Middle frontal gyrus (tissue), 1 donor: ENCODE results near the gene METTL4.

ENCODE experiments used
- DNase-seq: peaks from one replicate; pipeline ENCODE4 v3.0.0-alpha.2; 2015; ENCODE audit warnings: low spot score; ENCODE audit errors: extremely low spot score

The METTL4 gene, protein sequence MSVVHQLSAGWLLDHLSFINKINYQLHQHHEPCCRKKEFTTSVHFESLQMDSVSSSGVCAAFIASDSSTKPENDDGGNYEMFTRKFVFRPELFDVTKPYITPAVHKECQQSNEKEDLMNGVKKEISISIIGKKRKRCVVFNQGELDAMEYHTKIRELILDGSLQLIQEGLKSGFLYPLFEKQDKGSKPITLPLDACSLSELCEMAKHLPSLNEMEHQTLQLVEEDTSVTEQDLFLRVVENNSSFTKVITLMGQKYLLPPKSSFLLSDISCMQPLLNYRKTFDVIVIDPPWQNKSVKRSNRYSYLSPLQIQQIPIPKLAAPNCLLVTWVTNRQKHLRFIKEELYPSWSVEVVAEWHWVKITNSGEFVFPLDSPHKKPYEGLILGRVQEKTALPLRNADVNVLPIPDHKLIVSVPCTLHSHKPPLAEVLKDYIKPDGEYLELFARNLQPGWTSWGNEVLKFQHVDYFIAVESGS

DNA sequence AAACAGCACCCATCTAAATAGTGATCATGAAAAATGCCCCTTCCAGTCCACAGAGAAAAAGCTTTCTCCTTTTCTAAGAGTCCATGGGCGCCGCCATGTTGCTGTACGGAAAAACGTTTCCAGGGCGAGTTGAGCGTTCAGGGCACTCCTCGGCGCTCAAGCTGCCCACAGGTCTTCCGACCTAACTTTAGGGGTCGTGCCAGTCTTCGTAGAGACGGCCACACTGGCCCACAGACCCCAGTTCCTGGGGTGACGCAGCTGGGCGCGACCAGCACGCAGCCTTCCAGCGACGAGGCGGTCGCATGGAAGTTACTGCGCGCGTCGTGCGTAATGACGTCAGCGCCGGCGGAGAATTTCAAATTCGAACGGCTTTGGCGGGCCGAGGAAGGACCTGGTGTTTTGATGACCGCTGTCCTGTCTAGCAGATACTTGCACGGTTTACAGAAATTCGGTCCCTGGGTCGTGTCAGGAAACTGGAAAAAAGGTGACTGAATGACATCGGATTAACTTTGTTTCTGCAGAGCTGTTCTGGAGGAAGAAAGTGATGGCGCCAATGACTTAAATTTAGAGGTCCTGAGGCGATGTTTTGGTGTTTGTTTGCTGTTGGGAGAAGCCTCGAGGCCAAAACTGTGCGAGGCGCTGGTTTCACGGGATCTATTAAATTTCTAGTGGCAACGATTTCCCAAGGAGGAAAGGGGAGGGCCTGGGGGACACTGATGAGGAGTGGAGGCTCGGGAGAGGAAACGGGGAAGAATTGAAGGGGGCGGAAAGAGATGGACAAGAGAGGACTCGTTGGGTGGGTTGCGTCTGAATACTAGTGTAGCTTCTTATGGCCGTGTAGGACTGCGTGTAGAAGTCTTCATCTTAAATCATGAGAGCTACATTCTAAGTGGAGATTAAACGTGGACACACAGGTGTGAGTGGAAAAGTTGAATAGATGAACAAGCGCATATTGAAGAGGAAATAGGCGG lies at the start of gene METTL4, which contains the start of gene NDC80:
Gene METTL4, minus strand, starts transcription at position 306 of the 971 bp plus-strand sequence. CDS start 4,289 bp downstream, outside the sequence.
Gene NDC80, plus strand, starts transcription at position 358 of the 971 bp plus-strand sequence. CDS start 1,429 bp downstream, outside the sequence.
- DNase-seq = peak; percentile 72

DNA sequence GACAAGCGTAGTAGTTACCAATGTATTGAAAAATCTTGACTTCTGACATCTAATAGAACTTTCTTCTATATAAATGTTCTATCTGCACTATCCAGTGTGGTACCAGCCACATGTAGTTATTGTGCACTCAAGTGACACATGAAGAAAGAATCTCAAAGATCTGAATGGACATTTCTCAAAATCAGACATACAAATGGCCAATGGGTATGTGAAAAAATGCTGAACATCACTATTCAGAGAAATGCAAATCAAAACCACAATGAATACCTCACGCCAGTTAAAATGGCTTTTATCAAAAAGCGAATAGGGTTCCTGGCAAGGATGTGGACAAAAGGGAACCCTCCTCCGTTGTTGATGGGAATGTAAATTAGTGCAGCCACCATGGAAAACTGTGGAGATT lies 46.7 kb upstream of the METTL4 start:
- DNase-seq = no peak

GRCh38 chr18:2617401-2617998 lies 46.2 kb upstream of the METTL4 start:
- DNase-seq = no peak

- no peak for DNase-seq
Measured at GRCh38 chr18:2612996-2613395, 41.7 kb upstream of the METTL4 start.

DNA sequence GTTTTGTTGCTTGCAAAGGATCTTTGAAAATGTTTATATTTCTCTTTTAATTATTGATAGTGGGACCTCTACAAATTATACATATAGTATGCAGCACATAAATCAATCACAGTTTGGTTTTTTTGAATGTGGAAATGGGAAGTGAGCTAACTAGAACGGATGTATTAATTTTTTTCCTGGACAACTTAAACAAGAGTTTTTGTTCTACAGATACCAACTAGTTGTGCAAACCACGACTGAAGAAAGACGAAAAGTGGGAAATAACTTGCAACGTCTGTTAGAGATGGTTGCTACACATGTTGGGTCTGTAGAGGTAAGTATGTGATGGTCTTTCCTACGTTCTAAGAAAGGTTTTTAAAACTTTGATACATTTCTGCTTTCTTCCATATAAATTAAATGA lies 39.2 kb upstream of the METTL4 start:
- no peak for DNase-seq

DNA sequence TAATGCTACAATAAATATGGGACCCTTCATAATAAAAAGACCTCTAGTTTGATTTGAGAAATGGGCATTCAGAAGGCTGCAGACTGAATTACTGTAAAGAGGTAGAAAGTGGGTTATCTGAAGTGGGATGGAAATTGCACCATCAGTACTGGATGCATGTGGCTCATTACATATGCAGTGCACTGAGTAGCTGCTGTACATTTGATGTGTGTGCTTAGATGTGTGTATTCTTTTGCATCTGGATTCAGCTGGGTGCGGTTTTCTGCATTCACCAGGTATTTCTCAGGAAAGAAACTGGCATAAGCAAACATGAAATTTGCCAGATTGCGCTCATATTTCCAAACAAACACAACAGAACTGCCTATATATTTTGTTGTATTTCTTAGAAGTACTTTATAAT lies 38.3 kb upstream of the METTL4 start:
- DNase-seq = no peak

- DNase-seq = no peak
Measured at GRCh38 chr18:2606335-2606734, 35.0 kb upstream of the METTL4 start.

GRCh38 chr18:2602844-2603243 lies 31.5 kb upstream of the METTL4 start:
- no peak for DNase-seq

- no peak for DNase-seq
Measured at GRCh38 chr18:2597639-2598038, 26.3 kb upstream of the METTL4 start.

DNA sequence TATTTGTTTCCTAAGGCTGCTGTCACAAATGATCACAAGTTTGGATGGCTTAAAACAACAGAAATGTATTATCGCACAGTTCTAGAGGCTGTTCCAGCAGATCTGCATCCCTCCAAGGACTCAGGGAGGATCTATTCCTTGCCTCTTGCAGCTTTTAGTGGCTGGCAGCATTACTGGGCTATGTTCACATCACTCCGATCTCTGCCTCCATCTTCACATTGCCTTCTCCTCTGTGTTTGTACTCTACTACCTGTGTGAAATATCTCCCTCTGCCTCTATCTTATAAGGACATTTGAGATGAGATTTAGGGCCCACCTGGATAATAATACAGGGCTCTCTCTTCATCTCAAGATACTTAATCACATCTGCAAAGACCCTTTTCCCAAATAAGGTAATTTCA lies 19.0 kb upstream of the METTL4 start:
- DNase-seq = no peak

- no peak for DNase-seq
Measured at GRCh38 chr18:2589345-2590068, 18.2 kb upstream of the METTL4 start.

GRCh38 chr18:2588666-2589344 lies 17.5 kb upstream of the METTL4 start:
- no peak for DNase-seq

DNA sequence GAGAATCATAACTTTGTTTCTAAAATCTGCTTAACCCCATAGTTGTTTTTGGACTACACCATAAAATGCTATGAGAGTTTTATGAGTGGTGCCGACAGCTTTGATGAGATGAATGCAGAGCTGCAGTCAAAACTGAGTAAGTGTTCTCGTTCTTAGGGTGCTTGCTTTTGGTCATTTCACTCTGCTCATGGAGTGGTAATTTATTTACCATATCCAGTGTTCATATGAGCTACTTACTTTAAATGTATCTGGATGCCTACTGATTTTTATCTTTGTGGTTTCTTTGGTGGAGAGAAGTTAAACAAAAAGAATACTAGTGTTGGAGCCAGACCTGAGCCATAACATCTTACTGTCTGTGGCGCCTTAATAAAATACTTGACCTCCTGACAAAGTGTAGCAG lies 16.5 kb upstream of the METTL4 start:
- DNase-seq = no peak

- no peak for DNase-seq
Measured at GRCh38 chr18:2573408-2573807, 2.1 kb upstream of the METTL4 start.

- no peak for DNase-seq
Measured at GRCh38 chr18:2572892-2573291, 1.6 kb upstream of the METTL4 start.

DNA sequence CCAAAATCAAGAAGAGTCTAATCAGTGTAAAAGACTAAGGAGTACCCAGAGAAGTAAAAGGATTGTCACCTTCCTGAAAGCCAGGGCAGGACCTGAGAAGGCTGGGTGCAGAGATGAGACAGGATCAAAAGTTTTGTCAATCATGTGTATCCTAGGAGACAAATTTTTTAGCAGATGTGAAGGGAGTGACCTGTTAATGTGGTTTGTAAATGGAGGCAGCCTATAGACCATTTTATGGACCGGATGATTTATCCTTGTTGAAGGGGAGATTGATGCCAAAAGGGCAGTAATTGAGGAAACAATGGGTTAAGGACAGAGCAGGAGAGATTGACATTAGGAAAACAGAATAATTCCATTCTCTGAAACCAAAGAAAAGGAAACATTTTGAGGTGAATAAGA lies 865 bp upstream of the METTL4 start:
- no peak for DNase-seq

GRCh38 chr18:2570772-2571199 lies 519 bp downstream of the METTL4 start:
- DNase-seq = peak; percentile 30

DNA sequence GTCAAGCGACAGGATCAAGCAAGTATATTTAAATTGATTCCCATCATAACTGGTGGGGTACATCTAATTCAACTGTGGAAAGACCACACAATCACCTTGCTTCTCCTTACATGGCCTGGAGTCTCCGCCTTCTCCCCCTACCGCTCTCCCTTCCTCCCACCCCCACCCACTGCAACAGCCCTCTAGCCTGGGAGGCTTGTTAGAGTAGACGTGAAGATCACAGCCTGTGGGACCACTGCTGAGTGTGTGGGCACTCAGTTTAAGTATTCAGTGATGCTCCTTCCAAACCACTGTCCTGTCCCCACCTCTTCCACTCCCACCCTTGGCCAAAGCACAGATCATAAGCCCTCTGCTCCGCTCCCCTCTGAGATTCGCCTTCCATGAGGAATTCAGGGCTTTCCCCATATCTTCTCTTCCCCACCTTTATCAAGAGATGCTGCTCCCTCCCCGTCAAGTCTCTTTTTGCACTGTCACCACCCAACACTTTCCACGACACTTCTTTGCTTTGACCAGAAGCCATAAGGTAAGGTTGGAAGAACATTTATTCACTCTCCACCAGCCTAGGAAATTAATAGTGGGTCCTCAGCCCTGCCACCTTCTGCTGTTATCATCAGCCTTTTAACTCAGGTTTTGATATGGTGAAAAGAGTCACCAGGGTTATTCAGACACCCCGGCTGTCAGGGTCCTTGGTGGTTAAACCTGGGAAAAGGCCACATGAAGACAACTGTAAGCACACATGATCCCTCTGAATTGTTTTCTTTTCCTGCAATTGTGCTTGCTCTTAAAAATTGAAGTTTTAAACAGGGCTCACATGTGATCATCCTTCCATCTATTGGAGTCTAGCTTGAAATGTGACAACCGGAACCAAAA lies 1.7 kb downstream of the METTL4 start:
- no peak for DNase-seq

- no peak for DNase-seq
Measured at GRCh38 chr18:2568605-2569004, 2.7 kb downstream of the METTL4 start.
